GM19468 (cell line): ENCODE measurements around the gene C2CD3.

Source experiments
- ATAC-seq: cut with Tn5 transposase; IDR thresholded peaks from one replicate; pipeline ENCODE4 v1.9.1; 2021; ENCODE audit warnings: mild to moderate bottlenecking, moderate library complexity, moderate number of reproducible peaks; ENCODE audit not compliant: unreplicated experiment; ENCODE audit errors: extremely low read depth

C2CD3 gene

GRCh38 chr11:74170694-74171629, at the start of gene C2CD3, which contains the start of gene PPME1:
Gene C2CD3 (minus strand): TSS chr11:74171002. CDS start chr11:74170792, 210 bp downstream.
Gene PPME1 (plus strand): TSS chr11:74171289. CDS start chr11:74171422, 133 bp downstream.
- peak; percentile 90 for ATAC-seq

- no peak for ATAC-seq
Observed at GRCh38 chr11:74220376-74220775, 49.6 kb upstream of the C2CD3 start.

- ATAC-seq, result no peak
Observed at GRCh38 chr11:74212533-74212932, 41.7 kb upstream of the C2CD3 start.

GRCh38 chr11:74208507-74208906, 37.7 kb upstream of the C2CD3 start:
- ATAC-seq, result no peak

GRCh38 chr11:74206746-74207145, 35.9 kb upstream of the C2CD3 start:
- ATAC-seq, result no peak

GRCh38 chr11:74205181-74205580, 34.4 kb upstream of the C2CD3 start:
- no peak for ATAC-seq

- no peak for ATAC-seq
Observed at GRCh38 chr11:74204701-74205100, 33.9 kb upstream of the C2CD3 start.

GRCh38 chr11:74203966-74204365, 33.2 kb upstream of the C2CD3 start:
- no peak for ATAC-seq

- no peak for ATAC-seq
Observed at GRCh38 chr11:74196781-74197486, 26.1 kb upstream of the C2CD3 start.

- no peak for ATAC-seq
Observed at GRCh38 chr11:74195828-74196227, 25.0 kb upstream of the C2CD3 start.

GRCh38 chr11:74185695-74186094, 14.9 kb upstream of the C2CD3 start:
- no peak for ATAC-seq

- no peak for ATAC-seq
Observed at GRCh38 chr11:74185285-74185684, 14.5 kb upstream of the C2CD3 start.

GRCh38 chr11:74182635-74183034, 11.8 kb upstream of the C2CD3 start:
- no peak for ATAC-seq

- no peak for ATAC-seq
Observed at GRCh38 chr11:74179234-74180052, 8.6 kb upstream of the C2CD3 start.

GRCh38 chr11:74175920-74176319, 5.1 kb upstream of the C2CD3 start:
- ATAC-seq, result no peak

- ATAC-seq, result no peak
Observed at GRCh38 chr11:74171997-74172396, 1.2 kb upstream of the C2CD3 start.

- ATAC-seq, result no peak
Observed at GRCh38 chr11:74171630-74171968, 797 bp upstream of the C2CD3 start.

- no peak for ATAC-seq
Observed at GRCh38 chr11:74169738-74170458, 904 bp downstream of the C2CD3 start.

GRCh38 chr11:74168838-74169237, 2.0 kb downstream of the C2CD3 start:
- no peak for ATAC-seq
